K562 (cell line): Measurements from ENCODE around the gene PARD3. TPM values are rescaled to one million over a fixed set of nuclear protein-coding genes. Genes with fewer than 3 reads are reported as not detected.

ENCODE experiments used
- CREB3 ChIP-seq: fragments of 450-650 bp; conservative IDR thresholded peaks from 2 replicates; pipeline ENCODE4 v1.6.1; 2016; ENCODE audit warnings: missing genetic modification characterization, low read depth, mild to moderate bottlenecking, missing compliant biosample characterization, moderate library complexity
- DPF2 ChIP-seq: fragments of 450-650 bp; IDR thresholded peaks from 2 replicates; pipeline ENCODE4 v1.6.1; 2016
- EHMT2 ChIP-seq: fragments of 450-650 bp; IDR thresholded peaks from 2 replicates; pipeline ENCODE4 v1.6.1; 2018; ENCODE audit warnings: antibody characterized with exemption
- MAFG ChIP-seq: fragments of 450-650 bp; conservative IDR thresholded peaks from 2 replicates; pipeline ENCODE4 v1.6.1; 2016; ENCODE audit warnings: missing genetic modification characterization, missing compliant biosample characterization
- MITF ChIP-seq: IDR thresholded peaks from 2 replicates; pipeline ENCODE4 v1.6.1; 2014; ENCODE audit warnings: antibody characterized with exemption
- TCF7 ChIP-seq: sonication (generic); IDR thresholded peaks from 2 replicates; pipeline ENCODE4 v1.6.1; 2016; ENCODE audit warnings: antibody characterized with exemption, borderline replicate concordance
- TOE1 ChIP-seq, 2 experiments: fragments of 450-650 bp in 1 of 2; sonication (generic) in 1 of 2; formaldehyde crosslinking in 1 of 2; IDR thresholded peaks; 2 replicates each; pipeline versions ENCODE4 v1.7.1 to v1.8.0; 2016 to 2022; ENCODE audit warnings: borderline replicate concordance in 2 of 2, mild to moderate bottlenecking in 2 of 2, antibody characterized with exemption in 1 of 2, inconsistent platforms in 1 of 2, low read depth in 1 of 2, missing genetic modification reagents in 1 of 2, moderate library complexity in 1 of 2
- ZNF12 ChIP-seq: sonication (generic); formaldehyde crosslinking; IDR thresholded peaks from 2 replicates; pipeline ENCODE4 v1.4.0; 2020; ENCODE audit warnings: mild to moderate bottlenecking, missing genetic modification reagents
- polyA plus RNA-seq, 8 experiments: library from polyadenylated mRNA; depleted of rRNA in 4 of 8; stranded (reverse) in 5 of 8; unstranded in 3 of 8; fragments of >200 nt; fragmentation: Nextera tagmentation in 2 of 8; fragmentation: Illumina TruSeq in 1 of 8; extraction: Ambion mirVana in 2 of 8; extraction: Trizol in 1 of 8; gene quantifications; 2 replicates each; pipeline versions ENCODE4 v1.2.1 to v1.2.3, GENCODE V29; 2011 to 2014; ENCODE audit warnings: inconsistent platforms in 1 of 8, missing spikeins in 1 of 8
- total RNA-seq, 7 experiments: library from RNA; depleted of rRNA in 6 of 7; stranded (reverse); fragments of >200 nt in 6 of 7; fragmentation: Illumina TruSeq in 2 of 7; extraction: Trizol in 2 of 7; gene quantifications; 2 replicates each; pipeline versions ENCODE4 v1.2.1 to v1.2.3, GENCODE V29; 2011 to 2021; ENCODE audit warnings: low replicate concordance in 1 of 7
- TF ChIP-seq, protein P1 (sequence below): sonication (generic); formaldehyde crosslinking; IDR thresholded peaks from 2 replicates; pipeline ENCODE4 v1.8.1; 2023; ENCODE audit warnings: mild to moderate bottlenecking, missing genetic modification reagents

Gene PARD3
- total and polyA plus RNA-seq, 9 of the 15 experiments (the other 6 are each of a cell fraction or from before 2014, with no cell fraction given) = 2.7 to 11.7 (median 7.7) TPM

- no peak for TF ChIP-seq MITF
- no peak for TF ChIP-seq TCF7
- TF ChIP-seq EHMT2 = peak; percentile 48; the same call in 1 of the 2 replicates
- peak; percentile 57; the same call in 1 of the 2 replicates for TF ChIP-seq DPF2
- TF ChIP-seq, protein P1, sequence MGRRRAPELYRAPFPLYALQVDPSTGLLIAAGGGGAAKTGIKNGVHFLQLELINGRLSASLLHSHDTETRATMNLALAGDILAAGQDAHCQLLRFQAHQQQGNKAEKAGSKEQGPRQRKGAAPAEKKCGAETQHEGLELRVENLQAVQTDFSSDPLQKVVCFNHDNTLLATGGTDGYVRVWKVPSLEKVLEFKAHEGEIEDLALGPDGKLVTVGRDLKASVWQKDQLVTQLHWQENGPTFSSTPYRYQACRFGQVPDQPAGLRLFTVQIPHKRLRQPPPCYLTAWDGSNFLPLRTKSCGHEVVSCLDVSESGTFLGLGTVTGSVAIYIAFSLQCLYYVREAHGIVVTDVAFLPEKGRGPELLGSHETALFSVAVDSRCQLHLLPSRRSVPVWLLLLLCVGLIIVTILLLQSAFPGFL (CRISPR knock-in tag) = no peak
- peak; percentile 36; the same call in 1 of the 2 replicates for TF ChIP-seq TOE1 (IDR thresholded peaks at IDR 0.05; ENCODE audit: borderline replicate concordance)
- no peak for TF ChIP-seq TOE1 (CRISPR knock-in tag; IDR thresholded peaks at IDR 0.05; ENCODE audit: borderline replicate concordance, low read depth)
- TF ChIP-seq ZNF12 (CRISPR knock-in tag) = no peak
- peak; percentile 23; the same call in 1 of the 2 replicates for TF ChIP-seq MAFG
- no peak for TF ChIP-seq CREB3
- TF ChIP-seq, all 486 proteins: peak for 19
Measured at GRCh38 chr10:34710391-34710751, 104.7 kb downstream of the PARD3 start (continued).
